ENCODE measurements around the gene MND1. TPM values are rescaled to one million over a fixed set of nuclear protein-coding genes. Genes with fewer than 3 reads are reported as not detected.
"Not testable (repeated sequence)": the region's sequence is repeated elsewhere in the genome, so short reads cannot be mapped to it uniquely, and the experiment has no call there.

MND1 gene
- total RNA-seq, 2 donors from 2014 or later: 29.8 to 38.4 TPM

- H3K4me1 Mint-ChIP-seq (ENCODE audit: low read depth): peaks cover 6% of the 10 kb centered on the region
- no peak for ATAC-seq (replicated peaks in 1 of 2)
- no peaks in the 10 kb centered on the region for H3K27me3 Mint-ChIP-seq (ENCODE audit: low read depth)
- peaks cover 0 to 5% of the 10 kb centered on the region in 2 donors for H3K36me3 Mint-ChIP-seq (ENCODE audit: insufficient read depth in 2 of 2)
- no peak for DNase-seq
- H3K9me3 Mint-ChIP-seq: no peaks in the 10 kb centered on the region
- no peak overlapping the region for H3K4me3 Mint-ChIP-seq
- no peak overlapping the region for H3K27ac Mint-ChIP-seq
Measured at GRCh38 chr4:153394945-153395344, 50.5 kb downstream of the MND1 start.

GRCh38 chr4:153398713-153399112 lies 54.2 kb downstream of the MND1 start:
- DNase-seq: no peak
- H3K27ac Mint-ChIP-seq: no peak overlapping the region
- peaks cover 6% of the 10 kb centered on the region for H3K4me1 Mint-ChIP-seq (ENCODE audit: low read depth)
- no peaks in the 10 kb centered on the region for H3K9me3 Mint-ChIP-seq
- H3K4me3 Mint-ChIP-seq: no peak overlapping the region
- no peak for ATAC-seq (replicated peaks in 1 of 2)
- peaks cover 0 to 2% of the 10 kb centered on the region in 2 donors for H3K36me3 Mint-ChIP-seq (ENCODE audit: insufficient read depth in 2 of 2)
- H3K27me3 Mint-ChIP-seq (ENCODE audit: low read depth): no peaks in the 10 kb centered on the region

GRCh38 chr4:153399358-153399757 lies 54.9 kb downstream of the MND1 start:
- Mint-ChIP-seq H3K4me1 (ENCODE audit: low read depth) (peaks cover 6% of the 10 kb centered on the region), H3K36me3 (ENCODE audit: insufficient read depth in 2 of 2) (peaks cover 0 to 4% of the 10 kb centered on the region in 2 donors), H3K27ac (no peak overlapping the region)

GRCh38 chr4:153401501-153401900 lies 57.0 kb downstream of the MND1 start:
- Mint-ChIP-seq H3K27ac (no peak overlapping the region), H3K9me3 (no peaks in the 10 kb centered on the region)
- ATAC-seq (replicated peaks in 1 of 2): no peak

More at GRCh38 chr4:153399358-153399757, 54.9 kb downstream of the MND1 start:
- ATAC-seq (replicated peaks in 1 of 2) (no peak), DNase-seq (no peak)
- Mint-ChIP-seq H3K4me3 (no peak overlapping the region), H3K27me3 (ENCODE audit: low read depth) (no peaks in the 10 kb centered on the region), H3K9me3 (no peaks in the 10 kb centered on the region)

GRCh38 chr4:153402366-153402765 lies 57.9 kb downstream of the MND1 start:
- Mint-ChIP-seq H3K36me3 (ENCODE audit: insufficient read depth in 2 of 2) (peaks cover 2 to 13% of the 10 kb centered on the region in 2 donors), H3K27ac (no peak overlapping the region), H3K4me3 (no peak overlapping the region), H3K4me1 (ENCODE audit: low read depth) (peaks cover 6% of the 10 kb centered on the region), H3K27me3 (ENCODE audit: low read depth) (no peaks in the 10 kb centered on the region), H3K9me3 (peaks cover 0 to 2% of the 10 kb centered on the region in 2 donors)
- ATAC-seq (replicated peaks in 1 of 2) (no peak), DNase-seq (no peak)

More at GRCh38 chr4:153401501-153401900, 57.0 kb downstream of the MND1 start:
- no peaks in the 10 kb centered on the region for H3K27me3 Mint-ChIP-seq (ENCODE audit: low read depth)
- H3K36me3 Mint-ChIP-seq (ENCODE audit: insufficient read depth in 2 of 2): peaks cover 2 to 11% of the 10 kb centered on the region in 2 donors
- no peak overlapping the region for H3K4me3 Mint-ChIP-seq
- peaks cover 6% of the 10 kb centered on the region for H3K4me1 Mint-ChIP-seq (ENCODE audit: low read depth)
- DNase-seq: no peak

- ATAC-seq (replicated peaks in 1 of 2): no peak
- Mint-ChIP-seq H3K36me3 (ENCODE audit: insufficient read depth in 2 of 2) (peaks cover 2 to 13% of the 10 kb centered on the region in 2 donors), H3K4me1 (ENCODE audit: low read depth) (peaks cover under 1% of the 10 kb centered on the region), H3K4me3 (no peak overlapping the region), H3K27me3 (ENCODE audit: low read depth) (no peaks in the 10 kb centered on the region), H3K9me3 (peaks cover 0 to 2% of the 10 kb centered on the region in 2 donors), H3K27ac (no peak overlapping the region)
- DNase-seq: no peak
Measured at GRCh38 chr4:153403726-153404125, 59.2 kb downstream of the MND1 start.

- DNase-seq (no peak), ATAC-seq (replicated peaks in 1 of 2) (no peak)
- Mint-ChIP-seq H3K4me3 (no peak overlapping the region), H3K36me3 (ENCODE audit: insufficient read depth in 2 of 2) (peaks cover 2 to 18% of the 10 kb centered on the region in 2 donors), H3K9me3 (peaks cover 0 to 2% of the 10 kb centered on the region in 2 donors), H3K4me1 (ENCODE audit: low read depth) (no peaks in the 10 kb centered on the region), H3K27me3 (ENCODE audit: low read depth) (no peaks in the 10 kb centered on the region), H3K27ac (no peak overlapping the region)
Measured at GRCh38 chr4:153407906-153408305, 63.4 kb downstream of the MND1 start.

- Mint-ChIP-seq H3K9me3 (peaks cover 0 to 2% of the 10 kb centered on the region in 2 donors), H3K27me3 (ENCODE audit: low read depth) (no peaks in the 10 kb centered on the region), H3K4me3 (no peak overlapping the region), H3K36me3 (ENCODE audit: insufficient read depth in 2 of 2) (peaks cover 2 to 16% of the 10 kb centered on the region in 2 donors), H3K4me1 (ENCODE audit: low read depth) (no peaks in the 10 kb centered on the region), H3K27ac (no peak overlapping the region)
- ATAC-seq (replicated peaks in 1 of 2) (no peak), DNase-seq (no peak)
Measured at GRCh38 chr4:153408932-153409331, 64.4 kb downstream of the MND1 start.

GRCh38 chr4:153409412-153409811 lies 64.9 kb downstream of the MND1 start:
- H3K4me3 Mint-ChIP-seq: no peak overlapping the region

GRCh38 chr4:153409924-153410501 lies 65.5 kb downstream of the MND1 start:
- peak overlapping the region; percentile 24 for H3K27ac Mint-ChIP-seq
- H3K27me3 Mint-ChIP-seq (ENCODE audit: low read depth): no peaks in the 10 kb centered on the region
- H3K9me3 Mint-ChIP-seq: peaks cover 0 to 2% of the 10 kb centered on the region in 2 donors
- DNase-seq: no peak
- no peak for ATAC-seq (replicated peaks in 1 of 2)
- no peak overlapping the region for H3K4me3 Mint-ChIP-seq
- peaks cover 2 to 15% of the 10 kb centered on the region in 2 donors for H3K36me3 Mint-ChIP-seq (ENCODE audit: insufficient read depth in 2 of 2)
- H3K4me1 Mint-ChIP-seq (ENCODE audit: low read depth): no peaks in the 10 kb centered on the region

More at GRCh38 chr4:153409412-153409811, 64.9 kb downstream of the MND1 start:
- ATAC-seq (replicated peaks in 1 of 2): no peak
- H3K36me3 Mint-ChIP-seq (ENCODE audit: insufficient read depth in 2 of 2): peaks cover 2 to 16% of the 10 kb centered on the region in 2 donors
- H3K4me1 Mint-ChIP-seq (ENCODE audit: low read depth): no peaks in the 10 kb centered on the region
- DNase-seq: no peak
- H3K9me3 Mint-ChIP-seq: peaks cover 0 to 2% of the 10 kb centered on the region in 2 donors
- H3K27me3 Mint-ChIP-seq (ENCODE audit: low read depth): no peaks in the 10 kb centered on the region
- H3K27ac Mint-ChIP-seq: no peak overlapping the region

GRCh38 chr4:153413842-153414241 lies 69.4 kb downstream of the MND1 start:
- DNase-seq (no peak), ATAC-seq (replicated peaks in 1 of 2) (no peak)
- H3K36me3 Mint-ChIP-seq (ENCODE audit: insufficient read depth in 2 of 2): peaks cover 0 to 4% of the 10 kb centered on the region in 2 donors
- no peaks in the 10 kb centered on the region for H3K4me1 Mint-ChIP-seq (ENCODE audit: low read depth)
- H3K27ac Mint-ChIP-seq: no peak overlapping the region
- H3K4me3 Mint-ChIP-seq: no peak overlapping the region
- no peaks in the 10 kb centered on the region for H3K27me3 Mint-ChIP-seq (ENCODE audit: low read depth)
- no peaks in the 10 kb centered on the region for H3K9me3 Mint-ChIP-seq

- H3K9me3 Mint-ChIP-seq; H3K27me3 Mint-ChIP-seq (ENCODE audit: low read depth); H3K4me3 Mint-ChIP-seq; H3K36me3 Mint-ChIP-seq (ENCODE audit: insufficient read depth in 2 of 2); DNase-seq; H3K27ac Mint-ChIP-seq; ATAC-seq (replicated peaks in 1 of 2): not testable (repeated sequence)
- peaks cover 21% of the 10 kb centered on the region for H3K4me1 Mint-ChIP-seq (ENCODE audit: low read depth)
Measured at GRCh38 chr4:153416456-153416855, 72.0 kb downstream of the MND1 start.

- no peak for DNase-seq
- H3K4me3 Mint-ChIP-seq: no peak overlapping the region
- no peaks in the 10 kb centered on the region for H3K9me3 Mint-ChIP-seq
- H3K27ac Mint-ChIP-seq: no peak overlapping the region
- no peaks in the 10 kb centered on the region for H3K27me3 Mint-ChIP-seq (ENCODE audit: low read depth)
- H3K36me3 Mint-ChIP-seq (ENCODE audit: insufficient read depth in 2 of 2): no peaks in the 10 kb centered on the region
- peaks cover 34% of the 10 kb centered on the region for H3K4me1 Mint-ChIP-seq (ENCODE audit: low read depth)
- no peak for ATAC-seq (replicated peaks in 1 of 2)
Measured at GRCh38 chr4:153418121-153418520, 73.6 kb downstream of the MND1 start.

- Mint-ChIP-seq H3K9me3 (no peaks in the 10 kb centered on the region), H3K27me3 (ENCODE audit: low read depth) (no peaks in the 10 kb centered on the region), H3K27ac (peak overlapping the region; percentile 44)
Measured at GRCh38 chr4:153418558-153418957, 74.1 kb downstream of the MND1 start.

More at GRCh38 chr4:153418558-153418957, 74.1 kb downstream of the MND1 start:
- DNase-seq (no peak), ATAC-seq (replicated peaks in 1 of 2) (no peak)
- Mint-ChIP-seq H3K36me3 (ENCODE audit: insufficient read depth in 2 of 2) (no peaks in the 10 kb centered on the region), H3K4me3 (no peak overlapping the region), H3K4me1 (ENCODE audit: low read depth) (peaks cover 35% of the 10 kb centered on the region)

Measured in activated T-cell treated with anti-CD3 and anti-CD28 coated beads, Interleukin-2, amount 50 U/mL, for 72 hours (primary cell).